Spleen (tissue), 7 donors: ENCODE measurements around the gene PARP14.
A peak's percentile ranks its signal among the peaks of the same experiment; 100 is the strongest.

ENCODE experiments used
- CTCF ChIP-seq, 11 experiments: fragments of 200-600 bp in 7 of 11; fragments of 450-650 bp in 4 of 11; sonication (generic) in 4 of 11; IDR thresholded peaks in 8 of 11; conservative IDR thresholded peaks in 3 of 11; 1 replicate in 7 of 11; 2 replicates in 4 of 11; pipeline versions ENCODE4 v1.4.0 to v1.8.0; 2016 to 2021; ENCODE audit warnings: antibody characterized with exemption in 11 of 11, inconsistent platforms in 4 of 11, mild to moderate bottlenecking in 1 of 11
- POLR2A ChIP-seq, 3 donors: fragments of 450-650 bp; IDR thresholded peaks; one replicate each; pipeline ENCODE4 v1.5.1; 2017; ENCODE audit warnings: antibody characterized with exemption in 3 of 3, mild to moderate bottlenecking in 1 of 3
- POLR2AphosphoS5 ChIP-seq, 3 donors: sonication (generic); formaldehyde crosslinking; IDR thresholded peaks; one replicate each; pipeline ENCODE4 v1.5.1; 2017; ENCODE audit warnings: antibody characterized with exemption in 3 of 3
- donor health status: DM: no; HTN: no; CAD: no; lungs with moderate emphysema.
- donor health status: DM: no; HTN: no; CAD: no.
- donor health status: DM: no; HTN: no; CAD: no.

GRCh38 chr3:122727766-122728165 lies 47.1 kb downstream of the PARP14 start:
- TF ChIP-seq CTCF (IDR thresholded peaks at IDR 0.05 in 8 of 11, conservative IDR thresholded peaks at IDR 0.05 in 3 of 11) = no peak
- no peak for TF ChIP-seq POLR2A (IDR thresholded peaks at IDR 0.05)
- peak in 2 of 3 donors; percentile 14 to 27 for TF ChIP-seq POLR2AphosphoS5 (IDR thresholded peaks at IDR 0.05)
